WERI-Rb-1 (cell line): Measurements from ENCODE around the gene OR2C3.

Source experiments
- DNase-seq: peaks from one replicate; pipeline ENCODE4 v3.0.0-alpha.2; 2020
- H3K27ac ChIP-seq: fragments of 250-450 bp; sonication (Bioruptor Pico); 2 replicates; pipeline ENCODE4 v1.5.1; 2020; ENCODE audit warnings: mild to moderate bottlenecking, moderate library complexity
- H3K27me3 ChIP-seq: fragments of 250-450 bp; sonication (Bioruptor Pico); 2 replicates; pipeline ENCODE4 v1.5.1; 2021; ENCODE audit warnings: mild to moderate bottlenecking, low read depth, moderate library complexity; ENCODE audit not compliant: insufficient read depth, severe bottlenecking
- H3K36me3 ChIP-seq: fragments of 250-450 bp; sonication (Bioruptor Pico); 2 replicates; pipeline ENCODE4 v1.5.1; 2020; ENCODE audit warnings: mild to moderate bottlenecking, moderate library complexity
- H3K4me3 ChIP-seq: 2 replicates; pipeline ENCODE4 v1.5.1; 2011; ENCODE audit warnings: low read depth, mild to moderate bottlenecking, control low read depth, low read length
- H3K9me3 ChIP-seq: fragments of 250-450 bp; sonication (Bioruptor Pico); 2 replicates; pipeline ENCODE4 v1.5.1; 2021; ENCODE audit warnings: mild to moderate bottlenecking, moderate library complexity; ENCODE audit not compliant: severe bottlenecking
- CTCF ChIP-seq: IDR thresholded peaks from 2 replicates; pipeline ENCODE4 v1.5.1; 2011; ENCODE audit warnings: low read depth, mild to moderate bottlenecking, control low read depth, inconsistent platforms, low read length

OR2C3 gene

GRCh38 chr1:247536340-247536739 is at the start of gene OR2C3:
Gene OR2C3 (minus strand): TSS chr1:247536440. CDS start chr1:247532511, 3,929 bp downstream.
- DNase-seq: no peak
- H3K36me3 ChIP-seq: no peaks in the 10 kb centered on the region
- peaks cover 30% of the 10 kb centered on the region for H3K27me3 ChIP-seq
- TF ChIP-seq CTCF: no peak
- H3K27ac ChIP-seq: no peak within 1 kb of the TSS
- H3K4me3 ChIP-seq: no peak within 1 kb of the TSS
- peaks cover 2% of the 10 kb centered on the region for H3K9me3 ChIP-seq

GRCh38 chr1:247578946-247579460 is 42.8 kb upstream of the OR2C3 start:
- no peak for TF ChIP-seq CTCF
- H3K36me3 ChIP-seq: no peaks in the 10 kb centered on the region
- H3K27me3 ChIP-seq: peaks cover 38% of the 10 kb centered on the region
- H3K27ac ChIP-seq: no peak overlapping the region
- no peaks in the 10 kb centered on the region for H3K9me3 ChIP-seq
- DNase-seq: no peak
- no peak overlapping the region for H3K4me3 ChIP-seq

- no peak overlapping the region for H3K4me3 ChIP-seq
- TF ChIP-seq CTCF: no peak
- no peaks in the 10 kb centered on the region for H3K9me3 ChIP-seq
- no peaks in the 10 kb centered on the region for H3K36me3 ChIP-seq
- no peak for DNase-seq
- H3K27ac ChIP-seq: no peak overlapping the region
- H3K27me3 ChIP-seq: peaks cover 51% of the 10 kb centered on the region
Observed at GRCh38 chr1:247576514-247576913, 40.3 kb upstream of the OR2C3 start.

- no peaks in the 10 kb centered on the region for H3K36me3 ChIP-seq
- no peak for DNase-seq
- H3K4me3 ChIP-seq: no peak overlapping the region
- no peak for TF ChIP-seq CTCF
- H3K27me3 ChIP-seq: peaks cover 51% of the 10 kb centered on the region
- no peak overlapping the region for H3K27ac ChIP-seq
- no peaks in the 10 kb centered on the region for H3K9me3 ChIP-seq
Observed at GRCh38 chr1:247574664-247575063, 38.4 kb upstream of the OR2C3 start.

- Histone ChIP-seq H3K9me3 (no peaks in the 10 kb centered on the region), H3K27ac (no peak overlapping the region), H3K4me3 (no peak overlapping the region), H3K27me3 (peaks cover 55% of the 10 kb centered on the region), H3K36me3 (no peaks in the 10 kb centered on the region)
- no peak for DNase-seq
- no peak for TF ChIP-seq CTCF
Observed at GRCh38 chr1:247574236-247574635, 38.0 kb upstream of the OR2C3 start.

GRCh38 chr1:247562198-247562597 is 26.0 kb upstream of the OR2C3 start:
- Histone ChIP-seq H3K9me3 (peaks cover under 1% of the 10 kb centered on the region), H3K36me3 (no peaks in the 10 kb centered on the region), H3K27ac (no peak overlapping the region), H3K4me3 (no peak overlapping the region), H3K27me3 (peaks cover 33% of the 10 kb centered on the region)
- TF ChIP-seq CTCF: no peak
- DNase-seq: no peak
